ENCODE results near the gene DNER.

The DNER gene

GRCh38 chr2:229528846-229529245 is 185.5 kb downstream of the DNER start:
- TF ChIP-seq MYC (IDR thresholded peaks at IDR 0.05; ENCODE audit: low read depth, low read length) (no peak), CTCF (IDR thresholded peaks at IDR 0.05; ENCODE audit: low read depth, low read length) (no peak), MAX (IDR thresholded peaks at IDR 0.05; ENCODE audit: low read depth, low read length) (no peak), POLR2A (IDR thresholded peaks at IDR 0.05; ENCODE audit: extremely low read depth, insufficient read length) (no peak)
- H3K4me3 ChIP-seq (ENCODE audit: low read depth, low read length) = no peak overlapping the region
- no peak for DNase-seq (ENCODE audit: low read depth)

- TF ChIP-seq MYC (IDR thresholded peaks at IDR 0.05; ENCODE audit: low read depth, low read length) (no peak), MAX (IDR thresholded peaks at IDR 0.05; ENCODE audit: low read depth, low read length) (no peak), POLR2A (IDR thresholded peaks at IDR 0.05; ENCODE audit: extremely low read depth, insufficient read length) (no peak), CTCF (IDR thresholded peaks at IDR 0.05; ENCODE audit: low read depth, low read length) (no peak)
- DNase-seq (ENCODE audit: low read depth) = no peak
- H3K4me3 ChIP-seq (ENCODE audit: low read depth, low read length) = no peak overlapping the region
Observed at GRCh38 chr2:229526951-229527350, 187.4 kb downstream of the DNER start.

GRCh38 chr2:229524799-229525198 is 189.6 kb downstream of the DNER start:
- no peak overlapping the region for H3K4me3 ChIP-seq (ENCODE audit: low read depth, low read length)
- TF ChIP-seq MAX (IDR thresholded peaks at IDR 0.05; ENCODE audit: low read depth, low read length) (no peak), MYC (IDR thresholded peaks at IDR 0.05; ENCODE audit: low read depth, low read length) (no peak), CTCF (IDR thresholded peaks at IDR 0.05; ENCODE audit: low read depth, low read length) (no peak), POLR2A (IDR thresholded peaks at IDR 0.05; ENCODE audit: extremely low read depth, insufficient read length) (no peak)
- DNase-seq (ENCODE audit: low read depth) = no peak

- no peak for DNase-seq (ENCODE audit: low read depth)
- TF ChIP-seq MAX (IDR thresholded peaks at IDR 0.05; ENCODE audit: low read depth, low read length) (no peak), MYC (IDR thresholded peaks at IDR 0.05; ENCODE audit: low read depth, low read length) (no peak)
- no peak overlapping the region for H3K4me3 ChIP-seq (ENCODE audit: low read depth, low read length)
Observed at GRCh38 chr2:229523663-229524062, 190.7 kb downstream of the DNER start.

GRCh38 chr2:229521576-229521975 is 192.8 kb downstream of the DNER start:
- DNase-seq (ENCODE audit: low read depth) = no peak
- no peak for TF ChIP-seq MYC (IDR thresholded peaks at IDR 0.05; ENCODE audit: low read depth, low read length)
- no peak for TF ChIP-seq CTCF (IDR thresholded peaks at IDR 0.05; ENCODE audit: low read depth, low read length)
- TF ChIP-seq POLR2A (IDR thresholded peaks at IDR 0.05; ENCODE audit: extremely low read depth, insufficient read length) = no peak
- no peak for TF ChIP-seq MAX (IDR thresholded peaks at IDR 0.05; ENCODE audit: low read depth, low read length)
- no peak overlapping the region for H3K4me3 ChIP-seq (ENCODE audit: low read depth, low read length)

GRCh38 chr2:229520691-229521096 is 193.7 kb downstream of the DNER start:
- TF ChIP-seq MYC (IDR thresholded peaks at IDR 0.05; ENCODE audit: low read depth, low read length) = no peak
- TF ChIP-seq CTCF (IDR thresholded peaks at IDR 0.05; ENCODE audit: low read depth, low read length) = no peak
- no peak for TF ChIP-seq POLR2A (IDR thresholded peaks at IDR 0.05; ENCODE audit: extremely low read depth, insufficient read length)
- TF ChIP-seq MAX (IDR thresholded peaks at IDR 0.05; ENCODE audit: low read depth, low read length) = no peak
- DNase-seq (ENCODE audit: low read depth) = no peak
- no peak overlapping the region for H3K4me3 ChIP-seq (ENCODE audit: low read depth, low read length)

Measured in NB4 (cell line).